Stimulated activated CD4-positive, alpha-beta T cell treated with anti-CD3 and anti-CD28 coated beads, Interleukin-15, amount 100 ng/mL, for 48 hours (primary cell): ENCODE data around the gene TEC.
"Not testable (repeated sequence)": the region's sequence is repeated elsewhere in the genome, so short reads cannot be mapped to it uniquely, and the experiment has no call there.

Source experiments
- DNase-seq, 2 donors: peaks; one replicate each; pipeline ENCODE4 v3.0.0-alpha.2; 2020; ENCODE audit warnings: low read depth in 2 of 2

Gene TEC

GRCh38 chr4:48268956-48269860 is at the start of gene TEC:
TEC (minus strand) TSS chr4:48269838; CDS start chr4:48228614, 41,224 bp downstream.
- peak; percentile 5 to 18 for DNase-seq

GRCh38 chr4:48315728-48316630 is 46.3 kb upstream of the TEC start:
- DNase-seq, result peak in 1 of 2 donors; percentile 3

GRCh38 chr4:48314746-48315145 is 45.1 kb upstream of the TEC start:
- DNase-seq, result not testable (repeated sequence)

GRCh38 chr4:48311896-48312295 is 42.3 kb upstream of the TEC start:
- no peak for DNase-seq

- DNase-seq, result no peak
Measured at GRCh38 chr4:48308901-48309300, 39.3 kb upstream of the TEC start.

GRCh38 chr4:48307528-48307927 is 37.9 kb upstream of the TEC start:
- no peak for DNase-seq

GRCh38 chr4:48305508-48305907 is 35.9 kb upstream of the TEC start:
- DNase-seq, result no peak

GRCh38 chr4:48300004-48300403 is 30.4 kb upstream of the TEC start:
- DNase-seq, result no peak

- DNase-seq, result no peak
Measured at GRCh38 chr4:48299560-48299959, 29.9 kb upstream of the TEC start.

GRCh38 chr4:48297256-48297846 is 27.7 kb upstream of the TEC start:
- DNase-seq, result no peak

- no peak for DNase-seq
Measured at GRCh38 chr4:48296365-48296764, 26.7 kb upstream of the TEC start.

- no peak for DNase-seq
Measured at GRCh38 chr4:48295116-48295515, 25.5 kb upstream of the TEC start.

GRCh38 chr4:48292218-48292790 is 22.7 kb upstream of the TEC start:
- DNase-seq, result not testable (repeated sequence)

- DNase-seq, result no peak
Measured at GRCh38 chr4:48290146-48290772, 20.6 kb upstream of the TEC start.

GRCh38 chr4:48286060-48286459 is 16.4 kb upstream of the TEC start:
- DNase-seq, result not testable (repeated sequence)

GRCh38 chr4:48285640-48286039 is 16.0 kb upstream of the TEC start:
- not testable (repeated sequence) for DNase-seq

- no peak for DNase-seq
Measured at GRCh38 chr4:48275686-48276085, 6.0 kb upstream of the TEC start.

- no peak for DNase-seq
Measured at GRCh38 chr4:48275247-48275646, 5.6 kb upstream of the TEC start.

- DNase-seq, result no peak
Measured at GRCh38 chr4:48271626-48272025, 2.0 kb upstream of the TEC start.

- DNase-seq, result no peak
Measured at GRCh38 chr4:48270951-48271473, 1.4 kb upstream of the TEC start.

GRCh38 chr4:48270523-48270897 is 872 bp upstream of the TEC start:
- DNase-seq, result no peak
